SJCRH30 (cell line): Measurements from ENCODE around the gene EVI5. TPM values are rescaled to one million over a fixed set of nuclear protein-coding genes. Genes with fewer than 3 reads are reported as not detected.
A peak's percentile ranks its signal among the peaks of the same experiment; 100 is the strongest.
"Not testable (repeated sequence)": the region's sequence is repeated elsewhere in the genome, so short reads cannot be mapped to it uniquely, and the experiment has no call there.

Experiments
- DNase-seq, 2 experiments: peaks; one replicate each; pipeline ENCODE4 v3.0.0-alpha.2; 2015 to 2020
- H3K27ac ChIP-seq: fragments of 250-450 bp; sonication (Bioruptor Pico); 2 replicates; pipeline ENCODE4 v1.5.1; 2020; ENCODE audit warnings: mild to moderate bottlenecking, moderate library complexity
- H3K27me3 ChIP-seq: fragments of 250-450 bp; sonication (Bioruptor Pico); 2 replicates; pipeline ENCODE4 v1.5.1; 2020; ENCODE audit warnings: mild to moderate bottlenecking, moderate library complexity
- H3K36me3 ChIP-seq: fragments of 250-450 bp; sonication (Bioruptor Pico); 2 replicates; pipeline ENCODE4 v1.5.1; 2020; ENCODE audit warnings: mild to moderate bottlenecking, moderate library complexity
- H3K4me1 ChIP-seq: fragments of 250-450 bp; sonication (Bioruptor Pico); 2 replicates; pipeline ENCODE4 v1.5.1; 2020; ENCODE audit warnings: mild to moderate bottlenecking, moderate library complexity
- H3K4me3 ChIP-seq: fragments of 250-450 bp; sonication (Bioruptor Pico); 2 replicates; pipeline ENCODE4 v1.5.1; 2020; ENCODE audit warnings: mild to moderate bottlenecking, moderate library complexity
- H3K9me3 ChIP-seq: fragments of 250-450 bp; sonication (Bioruptor Pico); replicated peaks from 2 replicates; pipeline ENCODE4 v1.5.1; 2020; ENCODE audit warnings: mild to moderate bottlenecking, moderate library complexity
- total RNA-seq: library from RNA; depleted of rRNA; stranded (reverse); fragments of >200 nt; shearing (Covaris generic); gene quantifications from 2 replicates; pipeline ENCODE4 v1.2.3, GENCODE V29; 2014

EVI5 gene
- total RNA-seq, 1 experiment from 2014 or later: 31.6 TPM

GRCh38 chr1:92746255-92746654 lies 38.7 kb downstream of the EVI5 start:
- not testable (repeated sequence) for DNase-seq, H3K4me1 ChIP-seq, H3K9me3 ChIP-seq, H3K27me3 ChIP-seq, H3K27ac ChIP-seq, H3K36me3 ChIP-seq, H3K4me3 ChIP-seq

GRCh38 chr1:92743221-92743620 lies 41.7 kb downstream of the EVI5 start:
- no peak for DNase-seq
- Histone ChIP-seq H3K9me3 (no peaks in the 10 kb centered on the region), H3K27ac (no peak overlapping the region), H3K4me1 (no peaks in the 10 kb centered on the region), H3K27me3 (no peaks in the 10 kb centered on the region), H3K4me3 (no peak overlapping the region), H3K36me3 (no peaks in the 10 kb centered on the region; the same call in 1 of the 2 replicates)

GRCh38 chr1:92739669-92740524 lies 45.0 kb downstream of the EVI5 start:
- H3K27ac ChIP-seq: no peak overlapping the region
- peaks cover under 1% of the 10 kb centered on the region; the same call in 1 of the 2 replicates for H3K9me3 ChIP-seq
- no peaks in the 10 kb centered on the region for H3K27me3 ChIP-seq
- H3K36me3 ChIP-seq: peaks cover 7% of the 10 kb centered on the region
- no peak overlapping the region for H3K4me3 ChIP-seq
- DNase-seq: no peak
- no peaks in the 10 kb centered on the region for H3K4me1 ChIP-seq

GRCh38 chr1:92736395-92736794 lies 48.5 kb downstream of the EVI5 start:
- Histone ChIP-seq H3K27ac (no peak overlapping the region), H3K27me3 (no peaks in the 10 kb centered on the region), H3K9me3 (peaks cover 2% of the 10 kb centered on the region; the same call in 1 of the 2 replicates), H3K4me3 (no peak overlapping the region), H3K4me1 (no peaks in the 10 kb centered on the region), H3K36me3 (peaks cover 10% of the 10 kb centered on the region)
- DNase-seq: no peak

- H3K36me3 ChIP-seq: peaks cover 7% of the 10 kb centered on the region
- no peak overlapping the region for H3K4me3 ChIP-seq
- H3K27ac ChIP-seq: no peak overlapping the region
- H3K9me3 ChIP-seq: peaks cover 2% of the 10 kb centered on the region; the same call in 1 of the 2 replicates
- no peak for DNase-seq
- no peaks in the 10 kb centered on the region for H3K4me1 ChIP-seq
- H3K27me3 ChIP-seq: no peaks in the 10 kb centered on the region
Observed at GRCh38 chr1:92730476-92730875, 54.4 kb downstream of the EVI5 start.

- Histone ChIP-seq H3K27me3 (no peaks in the 10 kb centered on the region), H3K4me3 (no peak overlapping the region), H3K9me3 (no peaks in the 10 kb centered on the region), H3K36me3 (no peaks in the 10 kb centered on the region; the same call in 1 of the 2 replicates), H3K4me1 (no peaks in the 10 kb centered on the region), H3K27ac (no peak overlapping the region)
- no peak for DNase-seq
Observed at GRCh38 chr1:92728697-92729096, 56.2 kb downstream of the EVI5 start.

GRCh38 chr1:92723713-92724112 lies 61.2 kb downstream of the EVI5 start:
- not testable (repeated sequence) for H3K9me3 ChIP-seq, H3K4me1 ChIP-seq, H3K27me3 ChIP-seq, H3K4me3 ChIP-seq, H3K27ac ChIP-seq, DNase-seq, H3K36me3 ChIP-seq

- Histone ChIP-seq H3K4me3 (no peak overlapping the region), H3K36me3 (no peaks in the 10 kb centered on the region; the same call in 1 of the 2 replicates), H3K4me1 (no peaks in the 10 kb centered on the region), H3K9me3 (no peaks in the 10 kb centered on the region; the same call in 1 of the 2 replicates), H3K27me3 (no peaks in the 10 kb centered on the region), H3K27ac (no peak overlapping the region)
- no peak for DNase-seq
Observed at GRCh38 chr1:92721886-92722285, 63.0 kb downstream of the EVI5 start.

- not testable (repeated sequence) for DNase-seq, H3K27ac ChIP-seq, H3K4me3 ChIP-seq, H3K27me3 ChIP-seq, H3K36me3 ChIP-seq, H3K9me3 ChIP-seq, H3K4me1 ChIP-seq
Observed at GRCh38 chr1:92721157-92721556, 63.8 kb downstream of the EVI5 start.

GRCh38 chr1:92715476-92715951 lies 69.4 kb downstream of the EVI5 start:
- H3K27ac ChIP-seq, H3K9me3 ChIP-seq, H3K4me1 ChIP-seq, DNase-seq, H3K4me3 ChIP-seq, H3K36me3 ChIP-seq, H3K27me3 ChIP-seq: not testable (repeated sequence)

GRCh38 chr1:92713939-92714338 lies 71.0 kb downstream of the EVI5 start:
- Histone ChIP-seq H3K4me1 (no peaks in the 10 kb centered on the region), H3K27me3 (no peaks in the 10 kb centered on the region)

GRCh38 chr1:92711473-92712165 lies 73.3 kb downstream of the EVI5 start:
- no peaks in the 10 kb centered on the region for H3K27me3 ChIP-seq
- H3K27ac ChIP-seq: no peak overlapping the region
- no peaks in the 10 kb centered on the region for H3K9me3 ChIP-seq
- no peaks in the 10 kb centered on the region for H3K4me1 ChIP-seq
- H3K36me3 ChIP-seq: no peaks in the 10 kb centered on the region
- DNase-seq: no peak
- H3K4me3 ChIP-seq: no peak overlapping the region

More at GRCh38 chr1:92713939-92714338, 71.0 kb downstream of the EVI5 start:
- Histone ChIP-seq H3K4me3 (no peak overlapping the region), H3K27ac (no peak overlapping the region), H3K9me3 (no peaks in the 10 kb centered on the region), H3K36me3 (no peaks in the 10 kb centered on the region)
- DNase-seq: no peak

- Histone ChIP-seq H3K36me3 (no peaks in the 10 kb centered on the region), H3K4me3 (no peak overlapping the region), H3K27me3 (no peaks in the 10 kb centered on the region), H3K9me3 (no peaks in the 10 kb centered on the region), H3K27ac (no peak overlapping the region), H3K4me1 (peaks cover 10% of the 10 kb centered on the region; the same call in 1 of the 2 replicates)
- peak; percentile 3 to 14 for DNase-seq
Observed at GRCh38 chr1:92709738-92710137, 75.2 kb downstream of the EVI5 start.

GRCh38 chr1:92708368-92708950 lies 76.4 kb downstream of the EVI5 start:
- H3K36me3 ChIP-seq: 0 out of 2 replicates have a peak, but pooled peaks cover 1% of the 10 kb centered on the region
- H3K27me3 ChIP-seq: no peaks in the 10 kb centered on the region
- no peak overlapping the region for H3K4me3 ChIP-seq
- H3K4me1 ChIP-seq: peaks cover 10% of the 10 kb centered on the region; the same call in 1 of the 2 replicates
- no peak for DNase-seq
- H3K27ac ChIP-seq: no peak overlapping the region
- no peaks in the 10 kb centered on the region for H3K9me3 ChIP-seq

GRCh38 chr1:92707709-92708108 lies 77.2 kb downstream of the EVI5 start:
- peaks cover 10% of the 10 kb centered on the region; the same call in 1 of the 2 replicates for H3K4me1 ChIP-seq
- no peak overlapping the region for H3K27ac ChIP-seq
- H3K4me3 ChIP-seq: no peak overlapping the region
- no peaks in the 10 kb centered on the region for H3K27me3 ChIP-seq
- no peak for DNase-seq
- no peaks in the 10 kb centered on the region for H3K9me3 ChIP-seq
- 0 out of 2 replicates have a peak, but pooled peaks cover 4% of the 10 kb centered on the region for H3K36me3 ChIP-seq
